Mucosa of stomach (tissue), 1 donor: Measurements from ENCODE around the gene MANBA.

ENCODE experiments used
- H3K27me3 ChIP-seq: one replicate; pipeline ENCODE4 v1.7.0; 2013; ENCODE audit warnings: mild to moderate bottlenecking, low read length; ENCODE audit not compliant: control insufficient read depth, insufficient read depth
- H3K36me3 ChIP-seq: one replicate; pipeline ENCODE4 v1.7.0; 2013; ENCODE audit warnings: low read length; ENCODE audit not compliant: control insufficient read depth, insufficient read depth
- H3K4me1 ChIP-seq: one replicate; pipeline ENCODE4 v1.7.0; 2013; ENCODE audit warnings: mild to moderate bottlenecking, low read length; ENCODE audit not compliant: control insufficient read depth, insufficient read depth
- H3K4me3 ChIP-seq: one replicate; pipeline ENCODE4 v1.7.0; 2013; ENCODE audit warnings: low read length
- H3K9ac ChIP-seq: one replicate; pipeline ENCODE4 v1.7.0; 2013; ENCODE audit warnings: mild to moderate bottlenecking, low read length, moderate library complexity
- H3K9me3 ChIP-seq: one replicate; pipeline ENCODE4 v1.7.0; 2013; ENCODE audit warnings: mild to moderate bottlenecking, low read length, moderate library complexity; ENCODE audit not compliant: control insufficient read depth
- donor health status: Pancreatic carcinoma.

Gene MANBA

DNA sequence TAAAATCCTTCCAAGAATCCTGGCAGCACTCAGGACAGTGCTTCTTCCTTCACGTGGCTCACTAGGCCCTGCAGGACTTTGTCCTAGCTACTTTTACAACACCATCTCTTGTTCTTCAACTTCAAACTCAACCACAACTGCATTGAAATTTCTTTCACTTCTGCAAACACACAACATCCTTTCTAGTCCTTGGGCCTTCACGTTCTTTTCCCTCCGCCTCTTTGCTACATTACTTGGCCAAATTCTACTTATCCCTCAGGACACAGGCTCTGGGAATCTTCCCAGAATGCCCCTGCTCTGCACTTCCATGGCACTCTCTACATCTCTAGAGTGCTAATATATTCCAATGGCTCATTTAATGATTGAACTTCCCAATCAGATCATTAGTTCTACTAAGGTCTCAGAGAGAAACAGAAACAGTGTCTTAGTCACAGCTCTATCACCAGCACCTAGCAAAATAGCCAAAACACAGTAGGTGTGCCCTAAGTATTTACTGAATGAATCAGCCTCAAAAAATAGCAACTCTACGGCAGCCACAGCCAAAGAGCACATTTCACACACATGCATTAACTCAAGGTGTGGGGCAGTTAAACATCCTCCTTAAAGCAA lies 73.3 kb downstream of the MANBA start:
- H3K9me3 ChIP-seq, result no peaks in the 10 kb centered on the region
- H3K27me3 ChIP-seq, result no peaks in the 10 kb centered on the region
- no peak overlapping the region for H3K9ac ChIP-seq
- H3K4me3 ChIP-seq, result no peak overlapping the region
- peaks cover 14% of the 10 kb centered on the region for H3K4me1 ChIP-seq
- no peaks in the 10 kb centered on the region for H3K36me3 ChIP-seq

DNA sequence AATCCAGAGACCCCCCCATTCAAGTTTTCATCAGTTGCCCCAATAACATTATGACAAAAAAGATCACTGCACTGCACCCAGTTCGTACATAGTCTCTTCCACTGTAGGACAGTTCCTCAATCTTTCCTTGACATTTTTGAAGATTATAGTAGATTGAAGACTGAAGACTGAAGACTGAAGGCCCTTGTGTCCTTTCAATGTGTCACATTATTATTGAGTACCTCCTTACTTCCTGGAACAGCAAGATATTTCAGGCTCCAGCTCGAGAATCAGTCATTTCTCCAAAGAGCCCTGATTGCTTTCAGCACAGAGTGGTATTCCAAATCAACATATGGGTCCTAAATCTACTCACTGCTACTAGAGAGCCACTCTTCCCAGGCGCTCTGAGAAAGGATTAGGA lies 75.0 kb downstream of the MANBA start:
- Histone ChIP-seq H3K36me3 (no peaks in the 10 kb centered on the region), H3K9me3 (no peaks in the 10 kb centered on the region), H3K27me3 (no peaks in the 10 kb centered on the region), H3K9ac (no peak overlapping the region), H3K4me3 (no peak overlapping the region), H3K4me1 (peaks cover 14% of the 10 kb centered on the region)

DNA sequence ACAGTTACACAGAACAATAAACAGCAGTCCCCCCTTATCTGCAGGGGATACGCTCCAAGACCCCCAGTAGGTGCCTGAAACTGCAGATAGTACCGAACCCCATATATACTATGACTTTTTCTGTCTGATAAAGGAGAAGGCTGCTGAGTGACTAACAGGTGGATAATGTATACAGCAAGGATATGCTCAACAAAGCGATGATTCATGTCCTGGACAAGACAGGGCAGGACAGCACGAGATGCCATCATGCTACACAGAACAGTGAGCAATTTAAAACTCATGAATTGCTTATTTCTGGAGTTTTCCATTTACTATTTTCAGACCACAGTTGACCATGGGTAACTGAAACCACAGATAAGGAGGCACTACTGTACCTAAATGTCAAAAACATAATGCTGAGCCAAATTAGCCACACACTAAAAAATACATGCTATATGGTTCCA lies 76.1 kb downstream of the MANBA start:
- H3K36me3 ChIP-seq, result no peaks in the 10 kb centered on the region
- no peak overlapping the region for H3K4me3 ChIP-seq
- no peaks in the 10 kb centered on the region for H3K9me3 ChIP-seq
- no peak overlapping the region for H3K9ac ChIP-seq
- H3K4me1 ChIP-seq, result peaks cover 14% of the 10 kb centered on the region
- no peaks in the 10 kb centered on the region for H3K27me3 ChIP-seq

DNA sequence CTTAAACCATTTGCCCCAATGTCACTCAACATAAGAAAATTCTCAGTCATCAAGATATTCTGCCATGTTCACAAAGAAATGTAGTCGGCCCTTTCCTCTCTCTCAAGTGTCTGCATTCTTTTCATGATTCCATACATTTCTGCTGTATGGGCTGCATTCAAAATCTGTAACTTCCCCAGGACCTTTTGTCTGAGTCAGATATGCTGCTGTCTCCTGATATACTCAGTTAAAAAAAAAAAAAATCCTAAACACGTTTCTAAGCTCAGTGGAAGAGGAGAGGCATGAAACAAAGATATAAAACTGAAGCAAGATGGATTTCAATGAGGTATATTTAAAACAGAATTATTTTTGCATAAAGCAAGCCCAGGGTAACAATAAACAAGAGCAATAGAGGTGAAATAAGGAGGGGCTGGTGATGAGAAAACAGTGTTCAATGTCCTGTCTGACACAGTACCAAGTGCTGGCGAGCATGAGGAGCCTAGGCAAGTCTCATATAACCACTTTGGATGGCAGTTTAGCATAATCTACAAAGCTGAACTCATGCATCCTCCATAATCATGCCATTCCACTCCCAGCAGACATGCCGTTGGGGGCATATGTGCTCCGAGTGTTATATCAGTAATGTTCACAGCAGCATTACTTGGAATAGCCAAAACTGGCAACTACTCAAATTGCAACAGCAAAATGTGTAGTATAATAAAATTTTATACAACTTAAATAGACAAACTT lies 76.7 kb downstream of the MANBA start:
- no peaks in the 10 kb centered on the region for H3K36me3 ChIP-seq
- H3K9ac ChIP-seq, result no peak overlapping the region
- H3K4me1 ChIP-seq, result peaks cover 14% of the 10 kb centered on the region
- no peaks in the 10 kb centered on the region for H3K9me3 ChIP-seq
- no peaks in the 10 kb centered on the region for H3K27me3 ChIP-seq
- no peak overlapping the region for H3K4me3 ChIP-seq

DNA sequence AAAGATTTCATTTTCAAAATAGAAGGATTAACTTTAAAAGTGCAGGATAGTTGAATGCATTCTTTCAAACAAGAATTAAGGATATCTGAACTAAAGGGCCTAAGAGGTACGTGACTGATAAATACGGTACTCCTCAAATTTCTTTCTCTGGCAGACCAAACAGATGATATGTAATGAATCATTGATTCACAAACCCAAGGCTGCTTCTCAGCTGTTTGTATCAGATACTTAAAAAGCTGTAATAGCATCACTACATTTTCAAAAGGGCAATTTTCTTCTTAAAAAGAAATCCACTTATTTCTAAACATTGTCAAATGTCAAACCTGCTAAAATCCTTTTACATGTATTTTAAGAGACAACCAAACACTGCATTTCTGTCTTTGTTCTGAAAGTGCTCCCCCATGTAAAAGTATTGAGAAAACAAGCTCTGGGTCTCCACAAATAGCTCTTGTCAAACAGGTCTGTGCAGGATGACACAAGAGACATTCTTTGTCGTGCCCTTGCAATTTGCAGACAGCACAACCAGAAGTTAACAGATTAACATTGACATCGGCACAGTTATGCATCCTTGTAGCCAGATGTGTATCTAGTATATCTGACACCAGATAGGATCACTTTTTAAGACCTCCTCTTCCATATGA lies 82.0 kb downstream of the MANBA start:
- no peaks in the 10 kb centered on the region for H3K9me3 ChIP-seq
- no peaks in the 10 kb centered on the region for H3K27me3 ChIP-seq
- H3K36me3 ChIP-seq, result no peaks in the 10 kb centered on the region
- no peaks in the 10 kb centered on the region for H3K4me1 ChIP-seq
- no peak overlapping the region for H3K9ac ChIP-seq
- no peak overlapping the region for H3K4me3 ChIP-seq

DNA sequence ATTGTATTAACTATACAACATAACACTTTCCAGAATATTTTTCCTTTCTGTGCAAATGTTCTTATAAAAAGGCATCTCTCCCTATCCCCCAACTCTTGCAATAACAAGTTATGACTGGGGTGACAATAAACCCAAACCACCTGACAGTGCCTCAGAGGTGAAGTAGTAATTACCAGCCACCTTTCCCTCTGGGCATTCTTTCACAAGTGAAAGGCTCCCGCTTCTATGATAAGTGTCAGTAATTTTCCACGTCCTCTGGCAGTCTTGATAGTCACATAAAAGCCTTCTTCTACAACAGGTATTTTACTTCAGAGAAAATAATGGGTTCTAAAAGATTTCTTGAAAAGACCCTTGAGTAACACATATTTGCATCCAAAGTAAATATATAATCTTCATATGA lies 82.7 kb downstream of the MANBA start:
- Histone ChIP-seq H3K9me3 (no peaks in the 10 kb centered on the region), H3K4me1 (no peaks in the 10 kb centered on the region), H3K9ac (no peak overlapping the region), H3K36me3 (no peaks in the 10 kb centered on the region), H3K27me3 (no peaks in the 10 kb centered on the region), H3K4me3 (no peak overlapping the region)

DNA sequence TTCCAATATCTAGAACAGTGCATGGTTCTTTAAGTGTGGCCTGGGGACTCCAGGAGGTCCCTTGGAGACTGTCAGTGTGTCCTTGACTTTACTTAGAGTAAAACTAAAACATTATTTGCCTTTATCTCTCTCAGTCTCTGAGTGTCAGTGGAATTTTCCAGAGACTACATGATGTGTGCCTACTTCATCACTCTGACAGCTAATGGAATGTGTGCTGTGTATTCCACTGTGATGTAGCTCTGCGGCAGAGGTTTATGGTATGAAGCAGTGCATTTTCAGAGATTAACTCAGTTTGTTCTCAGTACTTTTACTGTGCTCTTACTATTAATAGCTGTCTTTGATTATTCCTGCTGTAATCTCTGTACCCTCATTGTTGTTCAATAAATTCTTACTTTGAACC lies 85.6 kb downstream of the MANBA start:
- no peaks in the 10 kb centered on the region for H3K36me3 ChIP-seq
- no peaks in the 10 kb centered on the region for H3K27me3 ChIP-seq
- H3K9me3 ChIP-seq, result no peaks in the 10 kb centered on the region
- no peaks in the 10 kb centered on the region for H3K4me1 ChIP-seq
- no peak overlapping the region for H3K9ac ChIP-seq
- no peak overlapping the region for H3K4me3 ChIP-seq

DNA sequence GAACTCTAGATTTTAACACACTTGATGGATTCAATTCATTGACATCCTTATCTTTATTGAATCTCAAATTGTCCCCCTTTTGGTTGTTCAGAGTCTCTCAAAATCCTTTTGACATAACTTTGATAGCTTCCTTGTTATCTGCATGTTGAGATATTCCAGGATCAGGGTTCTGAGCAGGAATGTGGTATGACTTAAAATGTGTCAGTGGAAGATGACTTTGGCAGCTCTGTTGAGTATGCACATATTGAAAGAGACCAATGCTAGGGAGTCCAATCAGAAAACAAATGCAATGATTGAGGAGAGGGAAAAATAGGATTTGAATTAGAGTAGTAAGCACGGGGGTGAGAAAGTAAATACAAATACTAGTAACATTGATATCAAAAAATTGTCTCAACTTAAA lies 93.8 kb downstream of the MANBA start:
- H3K36me3 ChIP-seq, result no peaks in the 10 kb centered on the region
- no peaks in the 10 kb centered on the region for H3K4me1 ChIP-seq
- no peak overlapping the region for H3K9ac ChIP-seq
- no peaks in the 10 kb centered on the region for H3K27me3 ChIP-seq
- no peaks in the 10 kb centered on the region for H3K9me3 ChIP-seq
- H3K4me3 ChIP-seq, result no peak overlapping the region

DNA sequence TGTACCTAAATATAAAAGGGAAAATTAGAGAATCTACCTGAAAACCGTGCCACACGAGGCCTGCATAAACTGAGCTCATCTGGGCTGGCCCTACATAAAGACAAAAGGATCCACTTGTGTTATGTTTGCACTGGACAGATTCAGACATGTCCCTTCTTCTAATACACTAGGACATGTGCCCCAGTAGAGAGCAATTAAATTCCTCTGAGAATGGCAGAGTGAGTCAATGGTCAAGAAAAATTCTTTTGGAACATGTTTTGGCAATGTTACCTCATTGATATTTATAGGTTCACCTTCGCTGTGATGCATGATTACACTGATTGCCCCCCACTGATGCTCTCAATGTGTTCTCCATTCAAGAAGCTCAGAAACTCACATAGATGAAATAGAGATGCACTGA lies 95.2 kb downstream of the MANBA start:
- Histone ChIP-seq H3K9me3 (no peaks in the 10 kb centered on the region), H3K4me1 (no peaks in the 10 kb centered on the region), H3K36me3 (no peaks in the 10 kb centered on the region), H3K4me3 (no peak overlapping the region), H3K27me3 (no peaks in the 10 kb centered on the region), H3K9ac (no peak overlapping the region)

DNA sequence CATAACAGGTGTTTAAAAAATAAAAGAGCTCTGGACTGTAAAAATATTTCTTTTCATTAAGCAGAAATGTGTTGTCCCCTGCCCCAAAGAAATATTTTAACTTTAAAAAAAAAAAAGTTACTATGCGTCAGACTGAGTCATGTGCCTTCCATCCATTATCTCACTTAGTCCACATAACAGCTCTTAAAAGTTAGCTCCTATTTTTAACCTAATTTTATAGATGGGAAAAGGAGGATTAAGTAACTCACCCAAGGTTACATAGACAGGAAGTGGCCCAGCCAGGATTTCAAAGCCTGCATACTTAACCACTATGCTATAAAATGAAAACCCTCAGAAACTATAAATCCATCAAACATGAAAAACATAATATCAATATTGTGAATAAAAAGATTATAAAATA lies 97.7 kb downstream of the MANBA start:
- Histone ChIP-seq H3K36me3 (no peaks in the 10 kb centered on the region), H3K4me3 (no peak overlapping the region), H3K27me3 (no peaks in the 10 kb centered on the region), H3K9me3 (no peaks in the 10 kb centered on the region), H3K4me1 (no peaks in the 10 kb centered on the region), H3K9ac (no peak overlapping the region)

DNA sequence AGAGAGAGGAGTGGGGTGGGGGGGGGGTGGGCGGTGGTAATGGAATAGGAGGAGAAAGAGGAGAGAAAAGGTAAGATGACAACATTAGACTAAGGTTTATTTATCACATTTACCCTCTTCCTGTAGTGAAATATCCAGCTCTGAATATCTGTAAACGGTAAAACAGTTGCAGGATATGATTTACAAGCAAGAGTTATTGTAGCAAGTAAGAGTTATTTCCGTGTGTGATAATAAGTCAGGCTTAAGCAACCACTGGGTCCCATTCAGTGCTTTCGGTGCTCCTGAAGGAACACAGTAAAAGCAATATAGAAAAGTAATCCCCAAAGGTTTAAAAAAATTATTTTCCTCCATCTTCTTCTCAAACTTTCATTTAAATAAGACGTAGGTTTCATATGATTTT lies 103.6 kb downstream of the MANBA start:
- Histone ChIP-seq H3K9ac (no peak overlapping the region), H3K4me1 (no peaks in the 10 kb centered on the region), H3K36me3 (no peaks in the 10 kb centered on the region), H3K4me3 (no peak overlapping the region), H3K27me3 (no peaks in the 10 kb centered on the region), H3K9me3 (no peaks in the 10 kb centered on the region)

DNA sequence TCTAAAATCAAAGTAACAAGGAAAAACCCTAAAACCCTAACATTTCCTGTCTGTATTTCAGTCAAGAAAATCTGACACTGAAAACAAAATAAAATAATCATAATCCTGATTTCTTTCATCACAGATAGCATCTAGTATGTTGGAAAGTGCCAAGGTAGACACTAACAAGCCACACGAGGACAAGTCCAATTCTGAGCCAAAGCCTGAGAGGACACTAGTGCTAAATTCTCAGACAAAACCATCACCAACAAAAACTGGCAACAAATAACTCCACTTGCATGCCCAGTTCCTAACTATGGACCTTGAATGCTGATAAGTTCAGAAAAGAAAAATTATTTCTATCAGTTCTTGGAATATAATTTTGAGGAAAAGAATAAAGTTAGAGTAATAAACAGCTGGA lies 113.7 kb downstream of the MANBA start:
- Histone ChIP-seq H3K4me1 (no peaks in the 10 kb centered on the region), H3K9ac (no peak overlapping the region), H3K9me3 (no peaks in the 10 kb centered on the region), H3K27me3 (no peaks in the 10 kb centered on the region), H3K36me3 (no peaks in the 10 kb centered on the region), H3K4me3 (no peak overlapping the region)
